Ecto neural progenitor cell (in vitro differentiated cells): ENCODE measurements around the gene SH3RF3.

Experiments used
- DNase-seq: peaks from one replicate; pipeline ENCODE4 v3.0.0-alpha.2; 2018; ENCODE audit warnings: low spot score

The SH3RF3 gene

GRCh38 chr2:109203246-109204011, 74.4 kb downstream of the SH3RF3 start:
- DNase-seq, result no peak

GRCh38 chr2:109204412-109204811, 75.4 kb downstream of the SH3RF3 start:
- no peak for DNase-seq

GRCh38 chr2:109205447-109205846, 76.4 kb downstream of the SH3RF3 start:
- no peak for DNase-seq

GRCh38 chr2:109206569-109207146, 77.7 kb downstream of the SH3RF3 start:
- no peak for DNase-seq

- DNase-seq, result no peak
Observed at GRCh38 chr2:109207176-109207575, 78.2 kb downstream of the SH3RF3 start.

- DNase-seq, result no peak
Observed at GRCh38 chr2:109208071-109208950, 79.3 kb downstream of the SH3RF3 start.

GRCh38 chr2:109208951-109209335, 79.9 kb downstream of the SH3RF3 start:
- no peak for DNase-seq

GRCh38 chr2:109209412-109209811, 80.4 kb downstream of the SH3RF3 start:
- no peak for DNase-seq

- no peak for DNase-seq
Observed at GRCh38 chr2:109209941-109210340, 80.9 kb downstream of the SH3RF3 start.

GRCh38 chr2:109210431-109211200, 81.6 kb downstream of the SH3RF3 start:
- DNase-seq, result no peak

- DNase-seq, result no peak
Observed at GRCh38 chr2:109211315-109211714, 82.3 kb downstream of the SH3RF3 start.

GRCh38 chr2:109212836-109213563, 84.0 kb downstream of the SH3RF3 start:
- DNase-seq, result no peak

GRCh38 chr2:109213646-109214433, 84.8 kb downstream of the SH3RF3 start:
- DNase-seq, result no peak

- no peak for DNase-seq
Observed at GRCh38 chr2:109214651-109215371, 85.8 kb downstream of the SH3RF3 start.

- DNase-seq, result no peak
Observed at GRCh38 chr2:109215866-109216265, 86.9 kb downstream of the SH3RF3 start.

- no peak for DNase-seq
Observed at GRCh38 chr2:109216332-109216731, 87.3 kb downstream of the SH3RF3 start.

GRCh38 chr2:109217362-109218086, 88.5 kb downstream of the SH3RF3 start:
- DNase-seq, result no peak

- DNase-seq, result no peak
Observed at GRCh38 chr2:109218087-109218791, 89.2 kb downstream of the SH3RF3 start.

GRCh38 chr2:109218792-109219126, 89.8 kb downstream of the SH3RF3 start:
- DNase-seq, result no peak
